BE2C (cell line): ENCODE measurements around the gene GALK2.

Source experiments
- DNase-seq: peaks from one replicate; pipeline ENCODE4 v3.0.0-alpha.2; 2020
- H3K27me3 ChIP-seq: fragments of 250-450 bp; sonication (Bioruptor Pico); 2 replicates; pipeline ENCODE4 v1.5.1; 2020; ENCODE audit warnings: mild to moderate bottlenecking
- H3K36me3 ChIP-seq: fragments of 250-450 bp; sonication (Bioruptor Pico); 2 replicates; pipeline ENCODE4 v1.5.1; 2020; ENCODE audit warnings: mild to moderate bottlenecking
- H3K4me1 ChIP-seq: fragments of 250-450 bp; sonication (Bioruptor Pico); 2 replicates; pipeline ENCODE4 v1.5.1; 2020
- H3K4me3 ChIP-seq: 2 replicates; pipeline ENCODE4 v1.5.1; 2011; ENCODE audit warnings: low read depth, low read length
- H3K9me3 ChIP-seq: fragments of 250-450 bp; sonication (Bioruptor Pico); 2 replicates; pipeline ENCODE4 v1.5.1; 2020
- TF ChIP-seq, protein P1 (sequence below): IDR thresholded peaks from 2 replicates; pipeline ENCODE4 v1.5.1; 2012; ENCODE audit warnings: mild to moderate bottlenecking, low read depth, low read length

GALK2 gene

DNA sequence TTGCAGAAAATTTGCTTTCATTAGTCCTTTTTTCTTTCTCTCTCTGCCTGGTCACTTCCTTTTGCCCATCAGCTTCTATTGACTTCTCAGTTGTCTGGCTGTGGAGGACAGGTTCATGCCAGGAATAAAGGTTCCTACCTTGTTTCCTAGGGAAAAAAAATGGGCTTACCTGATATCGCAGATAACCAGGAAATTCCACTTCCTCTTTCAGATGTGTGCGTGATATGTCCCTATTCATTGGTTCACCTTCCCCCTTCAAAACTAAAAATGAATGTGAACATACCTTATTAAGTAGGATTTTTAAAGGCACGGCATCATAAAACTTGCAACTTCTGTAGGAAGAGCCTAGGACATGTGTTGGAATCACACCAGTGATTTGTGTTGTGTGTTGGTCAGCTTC lies 133.0 kb downstream of the GALK2 start:
- Histone ChIP-seq H3K4me1 (no peaks in the 10 kb centered on the region), H3K27me3 (no peaks in the 10 kb centered on the region), H3K4me3 (no peak overlapping the region), H3K36me3 (no peaks in the 10 kb centered on the region; the same call in 1 of the 2 replicates), H3K9me3 (no peaks in the 10 kb centered on the region)
- no peak for DNase-seq
- TF ChIP-seq, protein P1, sequence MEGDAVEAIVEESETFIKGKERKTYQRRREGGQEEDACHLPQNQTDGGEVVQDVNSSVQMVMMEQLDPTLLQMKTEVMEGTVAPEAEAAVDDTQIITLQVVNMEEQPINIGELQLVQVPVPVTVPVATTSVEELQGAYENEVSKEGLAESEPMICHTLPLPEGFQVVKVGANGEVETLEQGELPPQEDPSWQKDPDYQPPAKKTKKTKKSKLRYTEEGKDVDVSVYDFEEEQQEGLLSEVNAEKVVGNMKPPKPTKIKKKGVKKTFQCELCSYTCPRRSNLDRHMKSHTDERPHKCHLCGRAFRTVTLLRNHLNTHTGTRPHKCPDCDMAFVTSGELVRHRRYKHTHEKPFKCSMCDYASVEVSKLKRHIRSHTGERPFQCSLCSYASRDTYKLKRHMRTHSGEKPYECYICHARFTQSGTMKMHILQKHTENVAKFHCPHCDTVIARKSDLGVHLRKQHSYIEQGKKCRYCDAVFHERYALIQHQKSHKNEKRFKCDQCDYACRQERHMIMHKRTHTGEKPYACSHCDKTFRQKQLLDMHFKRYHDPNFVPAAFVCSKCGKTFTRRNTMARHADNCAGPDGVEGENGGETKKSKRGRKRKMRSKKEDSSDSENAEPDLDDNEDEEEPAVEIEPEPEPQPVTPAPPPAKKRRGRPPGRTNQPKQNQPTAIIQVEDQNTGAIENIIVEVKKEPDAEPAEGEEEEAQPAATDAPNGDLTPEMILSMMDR: no peak

DNA sequence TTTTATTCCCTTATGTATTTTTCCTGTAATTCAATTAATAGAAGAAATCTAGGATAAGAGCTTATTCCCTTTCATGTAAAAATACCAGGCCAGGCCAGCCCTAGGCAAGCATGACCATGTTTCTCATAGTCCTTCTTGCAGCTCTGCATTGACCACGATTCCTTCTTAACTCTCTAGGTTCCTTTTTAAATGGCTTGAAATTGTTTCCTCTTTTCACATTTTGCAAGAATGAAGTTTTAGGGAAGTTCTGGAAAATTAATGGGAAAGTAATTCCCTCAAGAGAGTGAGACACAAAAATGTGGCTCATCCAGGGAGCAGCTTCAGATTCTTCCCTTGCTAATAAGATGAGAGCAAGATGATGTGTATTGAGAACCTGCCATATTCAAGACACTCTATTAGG lies 136.5 kb downstream of the GALK2 start:
- DNase-seq: no peak
- H3K4me1 ChIP-seq: no peaks in the 10 kb centered on the region
- TF ChIP-seq, protein P1: no peak
- H3K4me3 ChIP-seq: no peak overlapping the region
- no peaks in the 10 kb centered on the region; the same call in 1 of the 2 replicates for H3K36me3 ChIP-seq
- no peaks in the 10 kb centered on the region for H3K9me3 ChIP-seq
- no peaks in the 10 kb centered on the region for H3K27me3 ChIP-seq

DNA sequence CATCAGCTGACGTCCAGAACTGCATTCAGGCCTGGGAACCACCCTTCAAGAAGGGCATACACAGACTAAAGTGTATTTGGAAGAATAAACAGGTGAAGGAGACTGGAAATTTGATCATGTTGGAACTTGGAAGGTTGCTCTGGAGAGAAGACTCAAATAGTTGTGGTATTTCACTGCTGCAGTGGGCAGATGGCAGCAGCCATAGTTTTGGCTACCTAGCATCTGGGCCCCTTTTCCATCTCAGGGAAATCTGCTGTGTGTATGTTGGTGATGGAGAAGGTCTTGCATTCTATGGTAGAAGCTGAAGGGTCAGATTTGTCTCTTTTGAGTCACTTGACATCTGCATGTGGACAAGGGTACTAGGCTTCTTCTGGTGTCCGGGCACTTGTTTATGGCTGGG lies 138.6 kb downstream of the GALK2 start:
- H3K36me3 ChIP-seq: no peaks in the 10 kb centered on the region; the same call in 1 of the 2 replicates
- no peak for DNase-seq
- no peaks in the 10 kb centered on the region for H3K27me3 ChIP-seq
- H3K4me3 ChIP-seq: no peak overlapping the region
- H3K9me3 ChIP-seq: no peaks in the 10 kb centered on the region
- TF ChIP-seq, protein P1: no peak
- H3K4me1 ChIP-seq: peaks cover 7% of the 10 kb centered on the region

DNA sequence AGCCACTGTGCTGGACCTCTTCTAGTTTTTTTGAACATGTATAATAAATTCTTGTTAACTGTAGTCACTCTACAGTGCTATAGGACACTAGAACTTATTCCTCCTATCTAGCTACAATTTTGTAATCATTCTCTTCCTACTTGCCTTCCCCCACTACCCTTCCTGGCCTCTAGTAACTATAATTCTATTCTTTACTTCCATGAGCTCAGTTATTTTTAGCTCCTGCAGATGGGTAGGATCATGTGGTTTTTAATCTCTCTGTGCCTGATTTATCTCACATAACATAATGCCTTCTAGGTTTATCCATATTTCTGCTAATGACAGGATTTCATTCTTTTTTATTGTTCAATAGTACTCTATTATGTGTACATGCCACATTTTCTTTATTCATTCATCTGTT lies 139.8 kb downstream of the GALK2 start:
- DNase-seq: no peak
- Histone ChIP-seq H3K36me3 (no peaks in the 10 kb centered on the region; the same call in 1 of the 2 replicates), H3K4me3 (no peak overlapping the region), H3K27me3 (no peaks in the 10 kb centered on the region), H3K9me3 (no peaks in the 10 kb centered on the region), H3K4me1 (peaks cover 7% of the 10 kb centered on the region)
- TF ChIP-seq, protein P1: no peak

DNA sequence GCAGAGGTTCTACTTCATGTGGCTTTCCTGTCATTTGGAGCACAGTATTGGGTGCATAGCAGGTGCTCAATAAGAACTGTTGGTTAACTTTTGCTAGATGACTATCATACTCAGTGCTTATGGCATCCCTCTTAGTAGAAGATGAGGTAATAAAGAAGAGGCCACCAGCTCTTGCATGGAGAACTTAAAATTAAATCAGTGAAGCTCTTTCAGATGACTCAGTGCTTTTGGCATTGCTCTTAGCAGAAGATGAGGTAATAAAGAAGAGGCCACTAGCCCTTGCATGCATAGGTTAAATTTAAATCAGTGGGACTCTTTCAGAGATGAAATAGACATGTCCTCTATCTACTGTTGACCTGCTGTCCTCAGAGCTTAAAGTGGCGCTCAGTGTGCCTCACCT lies 143.6 kb downstream of the GALK2 start:
- no peak for DNase-seq
- Histone ChIP-seq H3K36me3 (no peaks in the 10 kb centered on the region; the same call in 1 of the 2 replicates), H3K4me3 (no peak overlapping the region), H3K27me3 (no peaks in the 10 kb centered on the region), H3K4me1 (peaks cover 11% of the 10 kb centered on the region), H3K9me3 (no peaks in the 10 kb centered on the region)
- TF ChIP-seq, protein P1: no peak

DNA sequence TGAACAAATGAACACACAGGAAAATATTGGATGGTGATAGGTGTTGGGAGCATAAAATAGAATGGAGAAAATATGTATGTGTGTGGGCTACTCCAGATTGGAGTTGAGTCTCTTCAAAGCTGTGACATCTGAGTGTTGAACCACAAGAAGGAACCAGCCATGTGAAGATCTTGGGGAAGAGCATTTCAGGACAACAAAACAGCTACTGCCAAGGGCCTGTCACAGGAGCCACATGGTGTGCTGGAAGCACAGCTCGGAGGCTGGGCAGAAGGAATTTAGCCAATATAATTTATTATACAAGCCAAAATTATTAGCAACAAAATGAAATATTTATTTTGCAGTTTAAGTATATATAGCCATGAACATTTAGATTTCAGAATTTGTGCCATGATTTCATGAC lies 144.7 kb downstream of the GALK2 start:
- H3K9me3 ChIP-seq: no peaks in the 10 kb centered on the region
- no peaks in the 10 kb centered on the region for H3K27me3 ChIP-seq
- TF ChIP-seq, protein P1: no peak
- peaks cover 11% of the 10 kb centered on the region for H3K4me1 ChIP-seq
- no peaks in the 10 kb centered on the region; the same call in 1 of the 2 replicates for H3K36me3 ChIP-seq
- no peak for DNase-seq
- no peak overlapping the region for H3K4me3 ChIP-seq
